GM18499 (cell line): Measurements from ENCODE around the gene SLC12A3.
"Not testable (repeated sequence)": the region's sequence is repeated elsewhere in the genome, so short reads cannot be mapped to it uniquely, and the experiment has no call there.

ENCODE experiments used
- ATAC-seq: cut with Tn5 transposase; IDR thresholded peaks from one replicate; pipeline ENCODE4 v1.9.1; 2021; ENCODE audit warnings: moderate number of reproducible peaks; ENCODE audit not compliant: insufficient read depth, unreplicated experiment

The SLC12A3 gene

DNA sequence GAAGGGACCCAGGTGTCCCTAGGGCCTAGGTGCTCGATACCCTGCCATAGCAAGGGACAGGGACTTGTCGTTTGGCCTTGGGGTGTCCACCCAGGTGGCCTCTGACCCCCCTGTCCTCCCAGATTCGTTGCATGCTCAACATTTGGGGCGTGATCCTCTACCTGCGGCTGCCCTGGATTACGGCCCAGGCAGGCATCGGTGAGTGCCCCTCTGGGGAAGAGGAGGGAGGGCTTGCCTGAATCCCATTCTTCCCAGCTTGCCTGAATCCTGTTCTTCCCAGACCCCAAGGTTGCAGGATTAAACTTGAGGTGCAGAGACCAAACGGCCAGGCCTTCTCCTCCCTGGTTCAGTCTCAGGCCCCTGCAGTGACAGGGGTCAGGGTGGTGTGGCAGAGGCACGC is 3.2 kb downstream of the SLC12A3 start:
- no peak for ATAC-seq

GRCh38 chr16:56868766-56869165 is 3.8 kb downstream of the SLC12A3 start:
- ATAC-seq = not testable (repeated sequence)

DNA sequence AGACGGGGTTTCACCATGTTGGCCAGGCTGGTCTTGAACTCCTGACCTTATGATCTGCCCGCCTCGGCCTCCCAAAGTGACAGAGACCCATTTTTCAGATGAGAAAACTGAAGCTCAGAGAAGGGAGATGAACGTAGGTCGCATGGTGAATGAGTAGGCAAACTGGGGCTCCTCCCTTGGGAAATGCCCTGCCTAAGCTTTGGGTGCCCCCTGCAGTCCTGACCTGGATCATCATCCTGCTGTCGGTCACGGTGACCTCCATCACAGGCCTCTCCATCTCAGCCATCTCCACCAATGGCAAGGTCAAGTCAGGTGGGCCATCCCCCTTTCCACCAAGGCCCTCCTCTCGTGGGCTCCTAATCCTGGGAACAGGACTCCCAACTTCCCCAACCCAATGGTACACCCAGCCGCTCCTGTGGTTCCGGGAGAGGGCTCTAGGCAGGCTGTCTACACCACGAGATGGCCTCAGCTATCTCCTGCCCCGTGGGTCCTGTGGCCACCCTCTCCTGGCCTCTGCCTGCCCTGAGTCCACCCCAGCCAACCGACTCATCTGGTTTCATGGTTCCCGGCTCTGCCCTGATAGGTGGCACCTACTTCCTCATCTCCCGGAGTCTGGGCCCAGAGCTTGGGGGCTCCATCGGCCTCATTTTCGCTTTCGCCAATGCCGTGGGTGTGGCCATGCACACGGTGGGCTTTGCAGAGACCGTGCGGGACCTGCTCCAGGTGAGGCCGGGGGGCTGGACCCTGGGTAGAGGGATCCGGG is 4.7 kb downstream of the SLC12A3 start:
- ATAC-seq = no peak

- no peak for ATAC-seq
These were observed 5.4 kb downstream of the SLC12A3 start for GRCh38 chr16:56870276-56870888.

GRCh38 chr16:56871172-56871593 is 6.2 kb downstream of the SLC12A3 start:
- no peak for ATAC-seq

DNA sequence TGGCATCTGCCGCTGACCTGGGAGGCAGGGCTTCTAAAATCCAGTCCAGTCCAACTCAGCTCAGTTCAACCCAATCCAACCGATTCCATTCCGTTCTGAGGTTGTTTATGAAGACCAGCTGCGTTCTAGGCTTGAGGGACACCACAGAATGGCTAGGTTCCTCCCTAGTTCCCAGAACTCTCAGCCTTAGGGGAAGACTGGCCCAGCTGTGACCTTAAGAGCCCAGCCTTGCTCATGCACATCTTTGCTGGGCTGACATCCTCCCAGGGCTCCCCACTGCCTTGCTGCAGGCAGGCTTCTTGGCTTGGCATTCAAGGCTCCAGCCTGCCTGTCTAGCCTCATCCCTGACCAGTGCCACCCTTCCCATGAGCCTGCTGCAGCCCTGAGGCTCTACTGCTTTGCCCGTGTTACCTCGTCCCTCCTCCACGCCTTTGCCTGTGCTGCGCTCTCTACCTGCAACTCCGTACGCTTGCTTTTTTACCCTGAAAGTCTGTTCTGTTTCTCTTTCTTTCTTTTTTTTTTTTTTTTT is 7.9 kb downstream of the SLC12A3 start:
- no peak for ATAC-seq

DNA sequence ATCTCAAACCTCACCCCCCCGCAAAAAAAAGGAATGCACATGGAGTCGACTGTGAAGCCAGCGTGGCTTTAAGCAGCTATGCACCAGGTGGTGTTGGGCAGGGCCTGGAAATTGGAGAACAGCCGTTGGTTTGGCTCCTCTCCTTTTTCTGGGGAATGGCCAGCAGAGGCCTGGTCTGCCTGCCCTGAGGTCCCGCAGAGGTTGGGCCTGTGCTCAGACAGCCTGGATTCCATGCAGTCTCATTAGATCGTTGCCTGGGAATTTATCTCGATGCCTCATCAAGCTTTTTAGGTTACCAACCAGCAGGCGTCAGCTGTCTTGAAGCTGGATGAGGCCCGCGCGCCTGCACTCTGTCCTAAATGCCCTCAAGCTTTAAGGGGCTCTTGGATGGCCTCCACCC is 9.8 kb downstream of the SLC12A3 start:
- no peak for ATAC-seq

DNA sequence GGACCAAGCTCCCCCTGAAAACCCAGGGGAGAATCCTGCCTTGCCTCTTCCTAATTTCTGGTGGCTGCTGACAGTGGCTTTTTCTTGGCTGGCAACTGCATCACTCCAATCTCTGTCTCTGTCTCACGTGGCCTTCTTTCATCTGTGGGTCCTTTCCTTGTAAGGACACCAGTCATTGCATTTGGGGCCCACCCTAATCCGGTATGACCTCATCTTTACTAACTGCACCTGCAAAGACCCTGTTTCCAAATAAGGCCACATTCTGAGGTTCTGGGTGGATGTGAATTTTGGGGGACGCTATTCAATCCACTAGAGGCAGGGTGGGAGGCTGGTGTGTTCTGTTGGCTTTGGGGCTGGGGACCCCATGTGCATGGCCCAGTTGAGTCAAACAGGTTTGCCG is 11.0 kb downstream of the SLC12A3 start:
- ATAC-seq = no peak

DNA sequence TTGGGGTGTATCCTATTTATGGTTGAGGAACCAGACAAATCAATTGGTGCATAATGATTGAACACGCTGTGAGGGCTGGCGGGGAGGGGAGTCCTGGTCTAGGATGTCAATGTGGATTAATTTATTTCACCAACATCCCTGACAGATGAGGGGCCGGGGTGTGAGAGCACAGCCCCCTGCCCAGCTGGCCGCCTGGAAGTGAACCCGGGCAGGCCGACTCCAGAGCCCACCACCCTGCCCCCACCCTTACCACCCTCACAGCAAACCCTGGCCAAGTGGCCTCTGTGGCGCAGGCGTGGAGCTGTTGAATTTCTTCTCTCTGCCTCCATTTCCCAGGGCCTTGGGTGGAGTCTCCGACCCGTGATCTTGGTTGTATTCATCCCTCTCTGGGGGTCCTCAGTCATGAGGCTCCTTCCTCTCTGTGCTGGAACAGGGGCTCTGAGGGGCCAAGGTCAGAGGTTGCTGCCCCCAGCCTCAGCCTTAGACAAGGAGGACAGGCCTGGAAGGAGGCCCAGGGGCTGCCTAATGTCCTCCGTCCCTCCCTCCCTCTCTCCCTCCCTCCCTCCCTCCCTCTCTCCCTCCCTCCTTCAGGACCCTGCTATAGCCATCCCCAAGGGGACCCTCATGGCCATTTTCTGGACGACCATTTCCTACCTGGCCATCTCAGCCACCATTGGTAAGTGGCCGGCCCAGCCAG is 12.6 kb downstream of the SLC12A3 start:
- ATAC-seq = no peak

GRCh38 chr16:56878282-56878854 is 13.4 kb downstream of the SLC12A3 start:
- ATAC-seq = no peak

DNA sequence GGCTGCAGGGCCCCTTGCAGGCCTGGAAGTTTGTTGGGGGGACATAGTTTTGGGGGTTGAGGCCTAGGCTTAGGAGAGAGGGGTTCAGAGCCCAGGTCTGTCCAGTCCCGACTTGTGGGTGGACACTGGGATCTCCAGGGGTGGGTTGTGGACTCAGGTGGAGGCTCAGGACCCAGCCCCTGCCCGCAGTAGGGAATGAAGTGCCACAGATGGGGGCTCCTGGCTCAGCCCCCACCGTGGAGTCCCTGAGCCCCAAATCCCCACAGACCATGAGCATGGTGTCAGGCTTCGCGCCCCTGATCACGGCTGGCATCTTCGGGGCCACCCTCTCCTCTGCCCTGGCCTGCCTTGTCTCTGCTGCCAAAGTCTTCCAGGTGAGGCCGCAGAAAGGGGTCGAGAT is 14.3 kb downstream of the SLC12A3 start:
- ATAC-seq = no peak

- ATAC-seq = no peak
These were observed 15.2 kb downstream of the SLC12A3 start for GRCh38 chr16:56880176-56880575.

DNA sequence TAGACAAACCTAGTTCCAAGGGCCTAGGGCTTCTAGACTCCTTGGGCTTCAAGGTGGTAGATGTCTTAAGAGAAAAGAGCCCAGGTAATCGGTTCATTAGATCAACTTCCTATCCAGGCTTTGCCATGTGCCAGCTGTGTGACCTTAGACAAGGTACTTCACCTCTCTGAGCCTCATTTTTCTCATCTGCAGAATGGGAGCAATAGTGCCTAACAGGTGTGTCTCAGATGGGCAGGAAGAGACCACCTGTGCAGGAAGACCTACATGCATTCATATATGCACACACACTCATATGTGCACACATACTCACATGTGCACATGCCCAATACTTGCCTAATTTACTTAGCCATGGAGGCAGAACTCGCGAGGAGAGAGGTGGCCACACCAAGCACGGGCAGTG is 15.7 kb downstream of the SLC12A3 start:
- ATAC-seq = no peak

- no peak for ATAC-seq
These were observed 17.2 kb downstream of the SLC12A3 start for GRCh38 chr16:56882077-56882800.

DNA sequence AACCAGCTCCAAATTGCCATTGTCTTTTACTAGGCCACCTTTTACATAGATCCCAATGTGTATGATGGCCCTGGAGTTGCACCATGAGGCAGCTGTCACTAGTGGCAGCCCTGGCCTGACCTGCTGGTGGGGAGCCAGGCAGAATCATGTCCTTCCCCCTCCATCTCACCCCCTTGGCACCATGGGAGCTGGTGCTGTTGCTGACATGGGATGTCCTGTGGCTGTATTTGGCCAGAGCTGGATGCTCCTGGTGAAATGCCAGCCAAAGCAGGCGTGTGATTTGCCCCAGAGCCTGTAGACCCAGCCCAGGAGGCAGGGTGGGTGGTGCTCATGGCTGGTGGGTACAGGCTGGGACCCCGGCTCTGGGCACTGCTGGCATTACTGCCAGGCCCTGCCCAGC is 18.6 kb downstream of the SLC12A3 start:
- ATAC-seq = no peak

DNA sequence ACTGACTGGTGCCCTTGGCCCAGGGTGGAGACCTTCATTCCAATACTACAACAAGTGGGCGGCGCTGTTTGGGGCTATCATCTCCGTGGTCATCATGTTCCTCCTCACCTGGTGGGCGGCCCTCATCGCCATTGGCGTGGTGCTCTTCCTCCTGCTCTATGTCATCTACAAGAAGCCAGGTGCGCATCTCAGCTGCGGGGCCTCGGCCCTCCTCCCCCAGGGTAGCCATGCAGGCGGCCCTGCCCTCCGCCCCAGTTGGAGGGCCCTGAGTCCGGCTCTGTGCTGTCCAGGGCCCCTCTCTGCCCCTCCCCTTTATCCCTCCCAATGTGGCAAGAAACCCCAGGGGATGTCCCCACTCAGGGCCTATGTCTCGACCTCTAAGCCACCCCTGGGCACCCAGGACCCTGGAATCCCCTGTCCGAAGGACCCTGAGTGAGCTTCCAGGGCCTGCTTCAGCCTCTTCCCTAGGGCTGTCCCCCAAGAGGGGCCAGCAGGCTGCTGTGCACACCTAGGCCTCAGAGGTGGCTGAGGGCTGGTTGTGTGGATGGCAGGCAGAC is 19.1 kb downstream of the SLC12A3 start:
- no peak for ATAC-seq

DNA sequence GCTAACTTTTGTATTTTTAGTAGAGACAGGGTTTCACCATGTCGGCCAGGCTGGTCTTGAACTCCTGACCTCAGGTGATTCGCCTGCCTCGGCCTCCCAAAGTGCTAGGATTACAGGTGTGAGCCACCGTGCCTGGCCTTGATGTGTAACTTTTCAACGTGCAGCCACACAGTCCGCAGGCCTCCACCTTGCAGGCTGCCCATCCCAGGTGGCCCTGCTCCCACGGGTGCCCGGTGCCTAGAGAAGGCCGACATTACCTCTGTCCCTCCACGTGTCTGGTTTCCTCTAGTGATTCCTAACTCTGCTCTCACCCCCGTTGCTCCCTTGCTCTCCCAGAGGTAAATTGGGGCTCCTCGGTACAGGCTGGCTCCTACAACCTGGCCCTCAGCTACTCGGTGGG is 19.9 kb downstream of the SLC12A3 start:
- not testable (repeated sequence) for ATAC-seq

DNA sequence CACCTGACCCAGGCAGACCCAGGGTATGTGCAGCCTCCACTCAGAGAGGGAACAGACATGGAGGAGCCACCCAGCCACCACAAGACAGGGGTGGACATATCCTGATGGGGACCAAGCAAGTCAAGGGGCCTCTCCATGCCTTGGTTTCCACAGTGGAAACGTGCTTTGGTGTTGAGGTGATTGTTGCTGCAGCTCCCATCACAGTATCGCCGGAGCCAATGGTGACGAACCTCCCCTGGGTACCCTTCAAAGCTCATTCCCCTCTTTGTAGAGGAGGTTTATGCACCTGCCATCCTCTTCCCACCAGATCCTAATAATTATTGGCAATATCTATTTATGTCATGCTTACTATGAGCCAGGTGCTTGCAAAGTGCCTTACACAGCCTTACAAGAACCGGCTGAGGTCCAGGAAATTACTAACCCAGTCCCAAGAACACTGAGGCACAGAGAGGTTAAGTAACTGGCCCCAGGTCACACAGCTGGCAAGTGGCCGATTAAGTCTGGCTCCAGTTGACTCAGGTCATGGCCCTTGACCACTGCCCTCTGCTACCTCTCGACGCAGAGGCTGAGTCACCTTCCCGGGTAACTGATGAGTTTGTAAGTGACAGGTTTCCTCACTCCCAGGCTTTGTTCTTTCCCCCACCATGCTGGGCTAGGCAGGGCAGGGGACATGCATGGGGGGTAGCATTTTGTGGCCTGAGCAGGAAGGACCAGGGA is 20.6 kb downstream of the SLC12A3 start:
- no peak for ATAC-seq

- no peak for ATAC-seq
These were observed 21.3 kb downstream of the SLC12A3 start for GRCh38 chr16:56886296-56886695.
